Stimulated activated memory B cell treated with anti-CD40 and anti-IgM and Interleukin-4, amounts not matched to agents 10 μg/mL and 1 μg/mL and 100 μg/mL, for 72 hours (primary cell): ENCODE measurements around the gene SAMD8.
"Not testable (repeated sequence)": the region's sequence is repeated elsewhere in the genome, so short reads cannot be mapped to it uniquely, and the experiment has no call there.

ENCODE experiments used
- ATAC-seq: fragments of 150-1000 bp; cut with Tn5 transposase; 2 replicates; pipeline ENCODE4 v1.10.0; 2021
- H3K27ac Mint-ChIP-seq: one replicate; pipeline ENCODE4 v1.8.0; 2022; ENCODE audit warnings: mild to moderate bottlenecking, mixed read lengths
- H3K27me3 Mint-ChIP-seq: one replicate; pipeline ENCODE4 v1.8.0; 2022; ENCODE audit warnings: mixed read lengths
- H3K36me3 Mint-ChIP-seq: one replicate; pipeline ENCODE4 v1.8.0; 2022; ENCODE audit warnings: mixed read lengths
- H3K4me1 Mint-ChIP-seq: one replicate; pipeline ENCODE4 v1.8.0; 2022; ENCODE audit warnings: mixed read lengths
- H3K4me3 Mint-ChIP-seq: one replicate; pipeline ENCODE4 v1.8.0; 2022; ENCODE audit warnings: mild to moderate bottlenecking, moderate library complexity, mixed read lengths
- H3K9me3 Mint-ChIP-seq: one replicate; pipeline ENCODE4 v1.8.0; 2022; ENCODE audit warnings: mixed read lengths

Gene SAMD8

GRCh38 chr10:75179657-75180177 lies 68.3 kb downstream of the SAMD8 start:
- H3K36me3 Mint-ChIP-seq, result peaks cover 26% of the 10 kb centered on the region
- H3K27me3 Mint-ChIP-seq, result no peaks in the 10 kb centered on the region
- no peak overlapping the region for H3K4me3 Mint-ChIP-seq
- H3K4me1 Mint-ChIP-seq, result no peaks in the 10 kb centered on the region
- no peaks in the 10 kb centered on the region for H3K9me3 Mint-ChIP-seq
- no peak for ATAC-seq
- H3K27ac Mint-ChIP-seq, result peak overlapping the region; percentile 53

GRCh38 chr10:75180592-75180991 lies 69.1 kb downstream of the SAMD8 start:
- Mint-ChIP-seq H3K27ac (no peak overlapping the region), H3K27me3 (no peaks in the 10 kb centered on the region), H3K4me3 (no peak overlapping the region), H3K36me3 (peaks cover 26% of the 10 kb centered on the region), H3K4me1 (no peaks in the 10 kb centered on the region), H3K9me3 (no peaks in the 10 kb centered on the region)
- no peak for ATAC-seq

- H3K27me3 Mint-ChIP-seq, result no peaks in the 10 kb centered on the region
- H3K27ac Mint-ChIP-seq, result no peak overlapping the region
- no peaks in the 10 kb centered on the region for H3K9me3 Mint-ChIP-seq
- H3K4me1 Mint-ChIP-seq, result peaks cover 2% of the 10 kb centered on the region
- no peak for ATAC-seq
- no peak overlapping the region for H3K4me3 Mint-ChIP-seq
- H3K36me3 Mint-ChIP-seq, result peaks cover 23% of the 10 kb centered on the region
Measured at GRCh38 chr10:75181073-75181472, 69.6 kb downstream of the SAMD8 start.

- Mint-ChIP-seq H3K36me3 (peaks cover 6% of the 10 kb centered on the region), H3K27me3 (no peaks in the 10 kb centered on the region), H3K27ac (peak overlapping the region; percentile 36), H3K4me3 (no peak overlapping the region), H3K4me1 (peaks cover 10% of the 10 kb centered on the region), H3K9me3 (no peaks in the 10 kb centered on the region)
- ATAC-seq, result no peak
Measured at GRCh38 chr10:75186310-75186709, 74.9 kb downstream of the SAMD8 start.

- H3K36me3 Mint-ChIP-seq, result peaks cover 15% of the 10 kb centered on the region
- no peaks in the 10 kb centered on the region for H3K9me3 Mint-ChIP-seq
- peak; percentile 65 for ATAC-seq
- H3K27me3 Mint-ChIP-seq, result no peaks in the 10 kb centered on the region
- no peak overlapping the region for H3K27ac Mint-ChIP-seq
- H3K4me1 Mint-ChIP-seq, result peaks cover 10% of the 10 kb centered on the region
- no peak overlapping the region for H3K4me3 Mint-ChIP-seq
Measured at GRCh38 chr10:75187961-75188426, 76.5 kb downstream of the SAMD8 start.

GRCh38 chr10:75188522-75188921 lies 77.1 kb downstream of the SAMD8 start:
- ATAC-seq, H3K4me3 Mint-ChIP-seq, H3K9me3 Mint-ChIP-seq, H3K27me3 Mint-ChIP-seq, H3K27ac Mint-ChIP-seq, H3K4me1 Mint-ChIP-seq: not testable (repeated sequence)
- peaks cover 17% of the 10 kb centered on the region for H3K36me3 Mint-ChIP-seq

- H3K4me1 Mint-ChIP-seq, result peaks cover 10% of the 10 kb centered on the region
- no peak for ATAC-seq
- H3K36me3 Mint-ChIP-seq, result peaks cover 21% of the 10 kb centered on the region
- no peak overlapping the region for H3K27ac Mint-ChIP-seq
- H3K4me3 Mint-ChIP-seq, result no peak overlapping the region
- H3K27me3 Mint-ChIP-seq, result no peaks in the 10 kb centered on the region
- H3K9me3 Mint-ChIP-seq, result no peaks in the 10 kb centered on the region
Measured at GRCh38 chr10:75189266-75190096, 78.0 kb downstream of the SAMD8 start.

- Mint-ChIP-seq H3K9me3 (no peaks in the 10 kb centered on the region), H3K27me3 (no peaks in the 10 kb centered on the region), H3K36me3 (peaks cover 33% of the 10 kb centered on the region), H3K27ac (no peak overlapping the region), H3K4me1 (no peaks in the 10 kb centered on the region), H3K4me3 (no peak overlapping the region)
- no peak for ATAC-seq
Measured at GRCh38 chr10:75191821-75192568, 80.5 kb downstream of the SAMD8 start.

GRCh38 chr10:75194625-75195024 lies 83.2 kb downstream of the SAMD8 start:
- ATAC-seq, H3K4me3 Mint-ChIP-seq, H3K9me3 Mint-ChIP-seq, H3K4me1 Mint-ChIP-seq, H3K27me3 Mint-ChIP-seq, H3K27ac Mint-ChIP-seq: not testable (repeated sequence)
- peaks cover 33% of the 10 kb centered on the region for H3K36me3 Mint-ChIP-seq

GRCh38 chr10:75195035-75195763 lies 83.7 kb downstream of the SAMD8 start:
- Mint-ChIP-seq H3K36me3 (peaks cover 33% of the 10 kb centered on the region), H3K9me3 (no peaks in the 10 kb centered on the region), H3K4me3 (no peak overlapping the region), H3K27ac (no peak overlapping the region), H3K4me1 (no peaks in the 10 kb centered on the region), H3K27me3 (no peaks in the 10 kb centered on the region)
- no peak for ATAC-seq

- no peaks in the 10 kb centered on the region for H3K9me3 Mint-ChIP-seq
- no peaks in the 10 kb centered on the region for H3K27me3 Mint-ChIP-seq
- no peaks in the 10 kb centered on the region for H3K4me1 Mint-ChIP-seq
- H3K36me3 Mint-ChIP-seq, result peaks cover 36% of the 10 kb centered on the region
- H3K4me3 Mint-ChIP-seq, result no peak overlapping the region
- no peak overlapping the region for H3K27ac Mint-ChIP-seq
- no peak for ATAC-seq
Measured at GRCh38 chr10:75197066-75197465, 85.6 kb downstream of the SAMD8 start.

GRCh38 chr10:75197906-75198305 lies 86.5 kb downstream of the SAMD8 start:
- no peaks in the 10 kb centered on the region for H3K4me1 Mint-ChIP-seq
- no peaks in the 10 kb centered on the region for H3K9me3 Mint-ChIP-seq
- H3K27ac Mint-ChIP-seq, result no peak overlapping the region
- ATAC-seq, result no peak
- H3K4me3 Mint-ChIP-seq, result no peak overlapping the region
- H3K36me3 Mint-ChIP-seq, result peaks cover 37% of the 10 kb centered on the region
- no peaks in the 10 kb centered on the region for H3K27me3 Mint-ChIP-seq

- not testable (repeated sequence) for H3K4me1 Mint-ChIP-seq, H3K27me3 Mint-ChIP-seq, H3K9me3 Mint-ChIP-seq, ATAC-seq, H3K4me3 Mint-ChIP-seq, H3K27ac Mint-ChIP-seq
- peaks cover 20% of the 10 kb centered on the region for H3K36me3 Mint-ChIP-seq
Measured at GRCh38 chr10:75199949-75200348, 88.5 kb downstream of the SAMD8 start.

- H3K27me3 Mint-ChIP-seq, result no peaks in the 10 kb centered on the region
- peaks cover 13% of the 10 kb centered on the region for H3K36me3 Mint-ChIP-seq
- H3K9me3 Mint-ChIP-seq, result no peaks in the 10 kb centered on the region
- no peak overlapping the region for H3K27ac Mint-ChIP-seq
- no peak overlapping the region for H3K4me3 Mint-ChIP-seq
- H3K4me1 Mint-ChIP-seq, result no peaks in the 10 kb centered on the region
- no peak for ATAC-seq
Measured at GRCh38 chr10:75201793-75202307, 90.4 kb downstream of the SAMD8 start.
